ENCODE measurements around the gene P2RX6. TPM values are rescaled to one million over a fixed set of nuclear protein-coding genes. Genes with fewer than 3 reads are reported as not detected.

Gene P2RX6
- total and polyA plus RNA-seq, 4 donors: 0.05 to 0.59 (median 0.33) TPM

DNA sequence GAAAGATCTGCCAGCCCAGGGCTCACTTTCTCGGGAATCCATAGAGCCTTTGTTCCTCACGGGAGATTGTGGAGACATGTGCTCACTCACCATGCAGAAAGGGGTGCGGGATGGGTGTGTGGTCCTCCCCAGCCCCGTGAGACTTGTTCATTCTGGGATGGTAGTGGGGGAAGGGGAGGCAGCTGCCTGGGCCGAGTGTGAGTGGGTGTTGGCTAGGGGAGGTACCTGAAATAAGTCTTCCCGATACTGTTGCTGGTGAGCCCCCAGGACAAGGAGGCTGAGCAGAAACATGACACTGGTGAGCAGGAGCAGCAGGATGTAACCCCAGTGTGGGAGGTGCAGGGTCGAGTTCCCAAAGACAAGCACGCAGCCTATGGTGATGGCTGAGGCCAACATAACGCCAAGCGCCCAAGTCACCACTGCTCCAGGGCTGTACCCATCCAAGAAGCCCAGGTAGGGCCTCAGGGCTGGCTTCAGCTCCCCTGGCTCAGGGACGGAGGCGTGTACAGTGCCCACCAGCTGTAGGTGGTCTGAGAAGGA, 14.6 kb downstream of the P2RX6 start:
- no peak overlapping the region for H3K4me3 ChIP-seq (ENCODE audit: low read depth in 1 of 3, low read length in 3 of 3)
- 75% methylated on average over 12 of the region's 12 CpGs for WGBS
- TF ChIP-seq, protein P1, sequence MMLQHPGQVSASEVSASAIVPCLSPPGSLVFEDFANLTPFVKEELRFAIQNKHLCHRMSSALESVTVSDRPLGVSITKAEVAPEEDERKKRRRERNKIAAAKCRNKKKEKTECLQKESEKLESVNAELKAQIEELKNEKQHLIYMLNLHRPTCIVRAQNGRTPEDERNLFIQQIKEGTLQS (IDR thresholded peaks at IDR 0.05): no peak
- TF ChIP-seq, protein P2, sequence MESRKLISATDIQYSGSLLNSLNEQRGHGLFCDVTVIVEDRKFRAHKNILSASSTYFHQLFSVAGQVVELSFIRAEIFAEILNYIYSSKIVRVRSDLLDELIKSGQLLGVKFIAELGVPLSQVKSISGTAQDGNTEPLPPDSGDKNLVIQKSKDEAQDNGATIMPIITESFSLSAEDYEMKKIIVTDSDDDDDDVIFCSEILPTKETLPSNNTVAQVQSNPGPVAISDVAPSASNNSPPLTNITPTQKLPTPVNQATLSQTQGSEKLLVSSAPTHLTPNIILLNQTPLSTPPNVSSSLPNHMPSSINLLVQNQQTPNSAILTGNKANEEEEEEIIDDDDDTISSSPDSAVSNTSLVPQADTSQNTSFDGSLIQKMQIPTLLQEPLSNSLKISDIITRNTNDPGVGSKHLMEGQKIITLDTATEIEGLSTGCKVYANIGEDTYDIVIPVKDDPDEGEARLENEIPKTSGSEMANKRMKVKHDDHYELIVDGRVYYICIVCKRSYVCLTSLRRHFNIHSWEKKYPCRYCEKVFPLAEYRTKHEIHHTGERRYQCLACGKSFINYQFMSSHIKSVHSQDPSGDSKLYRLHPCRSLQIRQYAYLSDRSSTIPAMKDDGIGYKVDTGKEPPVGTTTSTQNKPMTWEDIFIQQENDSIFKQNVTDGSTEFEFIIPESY (IDR thresholded peaks at IDR 0.05): no peak
- TF ChIP-seq, protein P3, sequence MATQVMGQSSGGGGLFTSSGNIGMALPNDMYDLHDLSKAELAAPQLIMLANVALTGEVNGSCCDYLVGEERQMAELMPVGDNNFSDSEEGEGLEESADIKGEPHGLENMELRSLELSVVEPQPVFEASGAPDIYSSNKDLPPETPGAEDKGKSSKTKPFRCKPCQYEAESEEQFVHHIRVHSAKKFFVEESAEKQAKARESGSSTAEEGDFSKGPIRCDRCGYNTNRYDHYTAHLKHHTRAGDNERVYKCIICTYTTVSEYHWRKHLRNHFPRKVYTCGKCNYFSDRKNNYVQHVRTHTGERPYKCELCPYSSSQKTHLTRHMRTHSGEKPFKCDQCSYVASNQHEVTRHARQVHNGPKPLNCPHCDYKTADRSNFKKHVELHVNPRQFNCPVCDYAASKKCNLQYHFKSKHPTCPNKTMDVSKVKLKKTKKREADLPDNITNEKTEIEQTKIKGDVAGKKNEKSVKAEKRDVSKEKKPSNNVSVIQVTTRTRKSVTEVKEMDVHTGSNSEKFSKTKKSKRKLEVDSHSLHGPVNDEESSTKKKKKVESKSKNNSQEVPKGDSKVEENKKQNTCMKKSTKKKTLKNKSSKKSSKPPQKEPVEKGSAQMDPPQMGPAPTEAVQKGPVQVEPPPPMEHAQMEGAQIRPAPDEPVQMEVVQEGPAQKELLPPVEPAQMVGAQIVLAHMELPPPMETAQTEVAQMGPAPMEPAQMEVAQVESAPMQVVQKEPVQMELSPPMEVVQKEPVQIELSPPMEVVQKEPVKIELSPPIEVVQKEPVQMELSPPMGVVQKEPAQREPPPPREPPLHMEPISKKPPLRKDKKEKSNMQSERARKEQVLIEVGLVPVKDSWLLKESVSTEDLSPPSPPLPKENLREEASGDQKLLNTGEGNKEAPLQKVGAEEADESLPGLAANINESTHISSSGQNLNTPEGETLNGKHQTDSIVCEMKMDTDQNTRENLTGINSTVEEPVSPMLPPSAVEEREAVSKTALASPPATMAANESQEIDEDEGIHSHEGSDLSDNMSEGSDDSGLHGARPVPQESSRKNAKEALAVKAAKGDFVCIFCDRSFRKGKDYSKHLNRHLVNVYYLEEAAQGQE (IDR thresholded peaks at IDR 0.05): no peak
- TF ChIP-seq TAF1 (conservative IDR thresholded peaks at IDR 0.05) (no peak), SP1 (IDR thresholded peaks at IDR 0.05) (no peak), RAD21 (IDR thresholded peaks at IDR 0.05) (no peak), HNF4G (IDR thresholded peaks at IDR 0.05) (no peak)
- no peaks in the 10 kb centered on the region for H3K36me3 ChIP-seq (ENCODE audit: control insufficient read depth in 4 of 4, insufficient read depth in 3 of 4, low read depth in 1 of 4, low read length in 3 of 4)
- no peak overlapping the region for H3K27ac ChIP-seq (ENCODE audit: low read depth in 1 of 2, low read length in 2 of 2)
- H3K27me3 ChIP-seq (ENCODE audit: control insufficient read depth in 4 of 4, insufficient read depth in 4 of 4, low read length in 3 of 4): no peaks in the 10 kb centered on the region
- no peak for DNase-seq (ENCODE audit: low spot score)
- no peaks in the 10 kb centered on the region for H3K9me3 ChIP-seq (ENCODE audit: control insufficient read depth in 4 of 4, low read length in 3 of 4)
- H3K9ac ChIP-seq (ENCODE audit: low read depth in 1 of 2, low read length in 2 of 2): no peak overlapping the region
- no peaks in the 10 kb centered on the region for H3K4me1 ChIP-seq (ENCODE audit: control insufficient read depth in 4 of 4, insufficient read depth in 4 of 4, low read length in 3 of 4)

DNA sequence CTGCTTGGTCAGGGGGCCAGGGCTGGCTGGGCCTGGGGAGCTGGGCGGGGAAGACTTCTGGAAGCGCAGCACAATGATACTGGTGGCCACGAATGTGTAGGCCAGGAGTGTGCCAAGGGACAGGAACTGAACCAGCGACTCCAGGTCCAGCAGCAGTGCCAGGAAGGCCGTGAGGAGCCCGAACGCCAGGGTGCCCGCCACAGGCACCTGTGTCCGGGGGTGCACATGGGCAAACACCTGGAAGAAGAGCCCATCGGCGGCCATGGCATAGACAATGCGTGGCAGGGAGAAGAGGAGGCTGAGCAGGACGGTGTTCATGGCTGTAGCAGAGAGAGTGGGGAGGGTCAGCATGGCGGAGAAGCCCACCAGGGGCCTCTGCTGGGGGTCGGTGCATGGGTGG, 15.1 kb downstream of the P2RX6 start:
- Histone ChIP-seq H3K4me1 (ENCODE audit: control insufficient read depth in 4 of 4, insufficient read depth in 4 of 4, low read length in 3 of 4) (no peaks in the 10 kb centered on the region), H3K9me3 (ENCODE audit: control insufficient read depth in 4 of 4, low read length in 3 of 4) (no peaks in the 10 kb centered on the region), H3K9ac (ENCODE audit: low read depth in 1 of 2, low read length in 2 of 2) (no peak overlapping the region), H3K27me3 (ENCODE audit: control insufficient read depth in 4 of 4, insufficient read depth in 4 of 4, low read length in 3 of 4) (no peaks in the 10 kb centered on the region), H3K4me3 (ENCODE audit: low read depth in 1 of 3, low read length in 3 of 3) (no peak overlapping the region), H3K36me3 (ENCODE audit: control insufficient read depth in 4 of 4, insufficient read depth in 3 of 4, low read depth in 1 of 4, low read length in 3 of 4) (no peaks in the 10 kb centered on the region), H3K27ac (ENCODE audit: low read depth in 1 of 2, low read length in 2 of 2) (no peak overlapping the region)
- DNase-seq (ENCODE audit: low spot score): no peak
- 90% methylated on average over 15 of the region's 15 CpGs for WGBS
- TF ChIP-seq, protein P4, sequence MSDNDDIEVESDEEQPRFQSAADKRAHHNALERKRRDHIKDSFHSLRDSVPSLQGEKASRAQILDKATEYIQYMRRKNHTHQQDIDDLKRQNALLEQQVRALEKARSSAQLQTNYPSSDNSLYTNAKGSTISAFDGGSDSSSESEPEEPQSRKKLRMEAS (IDR thresholded peaks at IDR 0.05): no peak
- TF ChIP-seq NR2F2 (IDR thresholded peaks at IDR 0.05) (no peak), JUND (IDR thresholded peaks at IDR 0.05) (no peak), HNF4G (IDR thresholded peaks at IDR 0.05) (no peak), YY1 (IDR thresholded peaks at IDR 0.05) (no peak), GABPA (IDR thresholded peaks at IDR 0.05 in 1 of 2, conservative IDR thresholded peaks at IDR 0.05 in 1 of 2) (no peak), HNF4A (conservative IDR thresholded peaks at IDR 0.05) (no peak), FOXA2 (IDR thresholded peaks at IDR 0.05) (no peak), TAF1 (conservative IDR thresholded peaks at IDR 0.05) (no peak), FOXA1 (IDR thresholded peaks at IDR 0.05) (no peak), RXRA (IDR thresholded peaks at IDR 0.05) (no peak), EGR1 (IDR thresholded peaks at IDR 0.05; ENCODE audit: low read depth in 2 of 2) (no peak)
- TF ChIP-seq, protein P2 (IDR thresholded peaks at IDR 0.05): no peak
